Measurements from ENCODE around the gene LAIR1.

- TF ChIP-seq, protein P1, sequence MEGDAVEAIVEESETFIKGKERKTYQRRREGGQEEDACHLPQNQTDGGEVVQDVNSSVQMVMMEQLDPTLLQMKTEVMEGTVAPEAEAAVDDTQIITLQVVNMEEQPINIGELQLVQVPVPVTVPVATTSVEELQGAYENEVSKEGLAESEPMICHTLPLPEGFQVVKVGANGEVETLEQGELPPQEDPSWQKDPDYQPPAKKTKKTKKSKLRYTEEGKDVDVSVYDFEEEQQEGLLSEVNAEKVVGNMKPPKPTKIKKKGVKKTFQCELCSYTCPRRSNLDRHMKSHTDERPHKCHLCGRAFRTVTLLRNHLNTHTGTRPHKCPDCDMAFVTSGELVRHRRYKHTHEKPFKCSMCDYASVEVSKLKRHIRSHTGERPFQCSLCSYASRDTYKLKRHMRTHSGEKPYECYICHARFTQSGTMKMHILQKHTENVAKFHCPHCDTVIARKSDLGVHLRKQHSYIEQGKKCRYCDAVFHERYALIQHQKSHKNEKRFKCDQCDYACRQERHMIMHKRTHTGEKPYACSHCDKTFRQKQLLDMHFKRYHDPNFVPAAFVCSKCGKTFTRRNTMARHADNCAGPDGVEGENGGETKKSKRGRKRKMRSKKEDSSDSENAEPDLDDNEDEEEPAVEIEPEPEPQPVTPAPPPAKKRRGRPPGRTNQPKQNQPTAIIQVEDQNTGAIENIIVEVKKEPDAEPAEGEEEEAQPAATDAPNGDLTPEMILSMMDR (conservative IDR thresholded peaks at IDR 0.05): no peak
- TF ChIP-seq ZFX (IDR thresholded peaks at IDR 0.05): no peak
Observed at GRCh38 chr19:54364775-54365257, at the start of gene LAIR1.
